ENCODE data around the gene DDI2.

DNA sequence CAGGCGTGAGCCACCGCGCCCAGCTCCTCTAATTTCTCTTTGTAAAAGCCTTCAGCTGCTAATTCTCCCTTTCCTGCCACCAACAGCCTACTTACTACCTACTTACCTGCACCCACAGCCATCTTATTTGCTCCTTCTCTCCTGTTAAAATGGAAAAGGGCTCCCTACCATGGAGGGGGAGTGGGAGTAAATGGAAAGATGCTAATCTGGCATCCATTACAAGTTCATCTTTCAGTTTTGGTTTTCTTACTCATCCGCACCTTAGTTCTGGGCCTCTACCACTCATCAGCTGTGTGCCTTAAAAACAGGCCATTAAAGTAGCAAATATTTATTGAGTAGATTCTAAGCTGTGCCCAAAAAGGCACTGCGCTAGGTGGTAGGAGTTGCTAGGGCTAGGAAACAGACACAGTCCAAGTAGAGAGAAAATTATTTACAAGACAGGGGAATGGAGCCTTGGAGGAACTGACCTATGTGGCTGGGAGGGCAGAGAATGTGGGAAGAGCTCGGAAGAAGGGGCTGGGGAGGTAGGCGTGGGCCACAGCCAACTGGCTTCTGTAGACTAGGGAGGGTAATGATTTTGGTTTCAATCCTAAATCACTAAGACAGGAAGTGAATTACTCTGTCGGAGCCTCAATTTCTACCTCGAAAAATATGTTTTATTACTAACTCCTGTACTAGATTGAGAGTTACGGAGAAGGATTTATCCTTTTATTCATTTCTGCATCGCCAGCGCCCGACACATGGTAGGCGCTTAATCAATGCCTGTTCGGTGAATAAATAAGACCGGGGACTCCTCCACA, 685 bp upstream of the DDI2 start:
- TF ChIP-seq, protein P1, sequence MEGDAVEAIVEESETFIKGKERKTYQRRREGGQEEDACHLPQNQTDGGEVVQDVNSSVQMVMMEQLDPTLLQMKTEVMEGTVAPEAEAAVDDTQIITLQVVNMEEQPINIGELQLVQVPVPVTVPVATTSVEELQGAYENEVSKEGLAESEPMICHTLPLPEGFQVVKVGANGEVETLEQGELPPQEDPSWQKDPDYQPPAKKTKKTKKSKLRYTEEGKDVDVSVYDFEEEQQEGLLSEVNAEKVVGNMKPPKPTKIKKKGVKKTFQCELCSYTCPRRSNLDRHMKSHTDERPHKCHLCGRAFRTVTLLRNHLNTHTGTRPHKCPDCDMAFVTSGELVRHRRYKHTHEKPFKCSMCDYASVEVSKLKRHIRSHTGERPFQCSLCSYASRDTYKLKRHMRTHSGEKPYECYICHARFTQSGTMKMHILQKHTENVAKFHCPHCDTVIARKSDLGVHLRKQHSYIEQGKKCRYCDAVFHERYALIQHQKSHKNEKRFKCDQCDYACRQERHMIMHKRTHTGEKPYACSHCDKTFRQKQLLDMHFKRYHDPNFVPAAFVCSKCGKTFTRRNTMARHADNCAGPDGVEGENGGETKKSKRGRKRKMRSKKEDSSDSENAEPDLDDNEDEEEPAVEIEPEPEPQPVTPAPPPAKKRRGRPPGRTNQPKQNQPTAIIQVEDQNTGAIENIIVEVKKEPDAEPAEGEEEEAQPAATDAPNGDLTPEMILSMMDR (IDR thresholded peaks at IDR 0.05), result no peak
- no peak for TF ChIP-seq POLR2A (IDR thresholded peaks at IDR 0.05)
